HG03108 (cell line): ENCODE measurements around the gene CP.

ENCODE experiments used
- ATAC-seq: cut with Tn5 transposase; IDR thresholded peaks from one replicate; pipeline ENCODE4 v1.9.1; 2021; ENCODE audit warnings: moderate library complexity; ENCODE audit not compliant: unreplicated experiment

CP gene

GRCh38 chr3:149128821-149129220 lies 92.8 kb downstream of the CP start:
- no peak for ATAC-seq

GRCh38 chr3:149122721-149123578 lies 98.7 kb downstream of the CP start:
- no peak for ATAC-seq
